ENCODE data around the gene ROR2.

DNA sequence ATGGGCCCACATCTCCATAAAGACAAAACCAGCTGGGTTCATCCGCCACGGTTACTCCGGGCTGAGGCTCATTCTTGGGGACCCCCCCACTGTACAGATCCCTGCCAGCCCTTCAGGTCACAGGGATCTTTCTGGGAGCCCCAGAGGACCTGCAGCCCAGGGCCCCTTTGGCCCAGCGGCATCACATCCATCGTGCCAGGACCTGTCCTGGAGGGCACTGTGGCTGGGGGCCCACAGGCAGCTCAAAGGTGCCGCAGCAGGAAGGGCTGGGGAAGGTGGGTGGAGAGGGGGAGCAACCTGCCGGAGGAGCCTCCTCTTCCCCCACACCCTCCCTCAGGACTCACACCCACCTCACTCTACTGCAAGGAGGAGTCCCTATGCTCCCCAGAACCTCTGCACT, 252.8 kb downstream of the ROR2 start:
- TF ChIP-seq POLR2AphosphoS5 (IDR thresholded peaks at IDR 0.05; ENCODE audit: low read depth, low read length) (no peak), POLR2A (IDR thresholded peaks at IDR 0.05; ENCODE audit: low read depth, low read length) (no peak), TAF1 (IDR thresholded peaks at IDR 0.05; ENCODE audit: borderline replicate concordance, low read depth, low read length) (no peak)

Data from GM12892 (cell line).